KMS-11 (cell line): ENCODE measurements around the gene LRRC7.

ENCODE experiments used
- H2AFZ ChIP-seq: fragments of 200-600 bp; sonication (generic); 2 replicates; pipeline ENCODE4 v1.6.1; 2016; ENCODE audit warnings: antibody characterized with exemption, mixed run types, low read depth
- H3K27ac ChIP-seq: fragments of 200-600 bp; sonication (generic); 2 replicates; pipeline ENCODE4 v1.6.1; 2016; ENCODE audit warnings: mild to moderate bottlenecking, mixed run types
- H3K27me3 ChIP-seq: fragments of 200-600 bp; sonication (generic); 2 replicates; pipeline ENCODE4 v1.6.1; 2017; ENCODE audit warnings: mild to moderate bottlenecking, low read depth, mixed run types, moderate library complexity; ENCODE audit not compliant: insufficient read depth
- H3K36me3 ChIP-seq: fragments of 200-600 bp; sonication (generic); 2 replicates; pipeline ENCODE4 v1.6.1; 2017; ENCODE audit warnings: mild to moderate bottlenecking, mixed run types; ENCODE audit not compliant: insufficient read depth
- H3K4me1 ChIP-seq: fragments of 200-600 bp; sonication (generic); 2 replicates; pipeline ENCODE4 v1.6.1; 2016; ENCODE audit warnings: mild to moderate bottlenecking, low read depth, mixed run types; ENCODE audit not compliant: poor library complexity, severe bottlenecking
- H3K4me2 ChIP-seq: fragments of 200-600 bp; sonication (generic); 2 replicates; pipeline ENCODE4 v1.7.0; 2016; ENCODE audit warnings: mild to moderate bottlenecking, mixed run types
- H3K4me3 ChIP-seq: fragments of 200-600 bp; sonication (generic); IDR thresholded peaks from 2 replicates; pipeline ENCODE4 v1.6.1; 2017; ENCODE audit warnings: low read depth, low read length, mixed read lengths; ENCODE audit not compliant: insufficient read depth
- H3K79me2 ChIP-seq: fragments of 200-600 bp; sonication (generic); 2 replicates; pipeline ENCODE4 v1.6.1; 2016; ENCODE audit warnings: low read depth, mixed run types; ENCODE audit not compliant: insufficient read depth
- H3K9ac ChIP-seq: fragments of 200-600 bp; sonication (generic); 2 replicates; pipeline ENCODE4 v1.6.1; 2016; ENCODE audit warnings: mild to moderate bottlenecking, mixed run types
- H4K20me1 ChIP-seq: fragments of 200-600 bp; sonication (generic); 2 replicates; pipeline ENCODE4 v1.6.1; 2016; ENCODE audit warnings: mild to moderate bottlenecking, mixed run types; ENCODE audit not compliant: insufficient read depth
- TF ChIP-seq, protein P1 (sequence below): fragments of 200-600 bp; sonication (generic); conservative IDR thresholded peaks from 2 replicates; pipeline ENCODE4 v1.6.1; 2017; ENCODE audit warnings: low read depth, mild to moderate bottlenecking, antibody characterized with exemption, low read length, moderate library complexity, mixed read lengths

The LRRC7 gene

DNA sequence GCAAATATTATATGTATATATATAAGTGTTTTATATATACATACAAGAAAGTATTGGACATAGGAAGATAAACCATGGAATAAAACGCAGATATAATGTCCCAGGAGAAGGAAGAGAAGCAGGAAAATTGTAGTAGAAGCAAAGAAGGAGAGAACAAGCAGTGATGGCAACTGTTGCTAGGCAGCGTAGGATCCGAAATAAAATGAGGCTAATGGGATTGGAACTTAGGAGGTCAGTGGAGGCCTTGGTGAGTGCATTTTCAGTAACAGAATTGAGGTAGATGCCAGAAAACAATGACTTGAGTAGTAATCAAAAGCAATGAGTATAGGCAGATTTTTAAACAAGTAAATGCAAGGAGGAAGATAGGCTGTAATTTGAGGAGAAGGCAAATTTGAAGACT, 265.8 kb downstream of the LRRC7 start:
- TF ChIP-seq, protein P1, sequence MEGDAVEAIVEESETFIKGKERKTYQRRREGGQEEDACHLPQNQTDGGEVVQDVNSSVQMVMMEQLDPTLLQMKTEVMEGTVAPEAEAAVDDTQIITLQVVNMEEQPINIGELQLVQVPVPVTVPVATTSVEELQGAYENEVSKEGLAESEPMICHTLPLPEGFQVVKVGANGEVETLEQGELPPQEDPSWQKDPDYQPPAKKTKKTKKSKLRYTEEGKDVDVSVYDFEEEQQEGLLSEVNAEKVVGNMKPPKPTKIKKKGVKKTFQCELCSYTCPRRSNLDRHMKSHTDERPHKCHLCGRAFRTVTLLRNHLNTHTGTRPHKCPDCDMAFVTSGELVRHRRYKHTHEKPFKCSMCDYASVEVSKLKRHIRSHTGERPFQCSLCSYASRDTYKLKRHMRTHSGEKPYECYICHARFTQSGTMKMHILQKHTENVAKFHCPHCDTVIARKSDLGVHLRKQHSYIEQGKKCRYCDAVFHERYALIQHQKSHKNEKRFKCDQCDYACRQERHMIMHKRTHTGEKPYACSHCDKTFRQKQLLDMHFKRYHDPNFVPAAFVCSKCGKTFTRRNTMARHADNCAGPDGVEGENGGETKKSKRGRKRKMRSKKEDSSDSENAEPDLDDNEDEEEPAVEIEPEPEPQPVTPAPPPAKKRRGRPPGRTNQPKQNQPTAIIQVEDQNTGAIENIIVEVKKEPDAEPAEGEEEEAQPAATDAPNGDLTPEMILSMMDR = no peak
- no peak overlapping the region for H3K27ac ChIP-seq
- H3K4me3 ChIP-seq = no peak overlapping the region

DNA sequence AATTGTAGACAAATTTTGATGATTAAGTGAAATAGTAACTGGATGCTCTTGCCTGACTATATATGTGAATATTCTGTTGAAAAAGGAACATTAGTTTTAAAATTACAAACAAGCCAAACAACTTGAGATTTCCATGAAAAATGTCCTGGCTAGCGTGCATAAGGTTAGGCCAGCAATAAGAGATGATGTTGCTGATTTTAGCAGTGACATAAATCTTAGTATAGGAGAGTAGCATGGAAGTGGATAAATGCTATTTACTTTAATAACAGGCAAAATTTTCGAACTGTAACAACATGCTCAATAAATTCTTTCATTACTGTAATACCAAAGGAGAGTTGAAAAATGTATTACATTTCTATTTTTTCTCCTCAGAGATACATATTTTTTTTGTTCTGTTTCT, 266.6 kb downstream of the LRRC7 start:
- Histone ChIP-seq H3K27ac (no peak overlapping the region), H4K20me1 (no peaks in the 10 kb centered on the region), H3K9ac (no peak overlapping the region), H3K36me3 (no peaks in the 10 kb centered on the region), H3K27me3 (no peaks in the 10 kb centered on the region), H3K4me1 (no peaks in the 10 kb centered on the region), H3K79me2 (no peaks in the 10 kb centered on the region), H3K4me3 (no peak overlapping the region), H3K4me2 (no peak overlapping the region), H2AFZ (no peak overlapping the region)
- TF ChIP-seq, protein P1 = no peak

More for the DNA sequence above, 265.8 kb downstream of the LRRC7 start:
- Histone ChIP-seq H3K36me3 (no peaks in the 10 kb centered on the region), H3K79me2 (no peaks in the 10 kb centered on the region), H3K4me1 (no peaks in the 10 kb centered on the region), H3K27me3 (no peaks in the 10 kb centered on the region), H3K4me2 (no peak overlapping the region), H4K20me1 (no peaks in the 10 kb centered on the region), H2AFZ (no peak overlapping the region), H3K9ac (no peak overlapping the region)

GRCh38 chr1:69835955-69836354, 268.2 kb downstream of the LRRC7 start:
- no peak overlapping the region for H3K4me3 ChIP-seq
- TF ChIP-seq, protein P1 = no peak
- no peaks in the 10 kb centered on the region for H3K4me1 ChIP-seq
- no peak overlapping the region for H3K27ac ChIP-seq
- H3K4me2 ChIP-seq = no peak overlapping the region
- H3K9ac ChIP-seq = no peak overlapping the region
- no peaks in the 10 kb centered on the region for H3K79me2 ChIP-seq
- H3K36me3 ChIP-seq = no peaks in the 10 kb centered on the region
- no peaks in the 10 kb centered on the region for H4K20me1 ChIP-seq
- H3K27me3 ChIP-seq = no peaks in the 10 kb centered on the region
- no peak overlapping the region for H2AFZ ChIP-seq

GRCh38 chr1:69836971-69837636, 269.4 kb downstream of the LRRC7 start:
- H3K27me3 ChIP-seq = no peaks in the 10 kb centered on the region
- TF ChIP-seq, protein P1 = no peak
- no peak overlapping the region for H3K27ac ChIP-seq
- H3K79me2 ChIP-seq = no peaks in the 10 kb centered on the region
- no peak overlapping the region for H3K4me3 ChIP-seq
- no peaks in the 10 kb centered on the region for H3K4me1 ChIP-seq
- no peak overlapping the region for H3K4me2 ChIP-seq
- H2AFZ ChIP-seq = no peak overlapping the region
- no peak overlapping the region for H3K9ac ChIP-seq
- no peaks in the 10 kb centered on the region for H3K36me3 ChIP-seq
- no peaks in the 10 kb centered on the region for H4K20me1 ChIP-seq
